ENCODE results near the gene PGPEP1.
A peak's percentile ranks its signal among the peaks of the same experiment; 100 is the strongest.

GRCh38 chr19:18292462-18292809, 48.0 kb upstream of the PGPEP1 start:
- TF ChIP-seq POLR2AphosphoS5 (IDR thresholded peaks at IDR 0.05; ENCODE audit: insufficient read depth in 1 of 2, low read depth in 1 of 2): peak in 1 of 2 donors; percentile 17
- TF ChIP-seq POLR2A (IDR thresholded peaks at IDR 0.05): no peak

All from vagina (tissue), 2 donors.